ENCODE measurements around the gene NTRK1.

The NTRK1 gene

GRCh38 chr1:156881101-156881500 is 20.4 kb downstream of the NTRK1 start:
- DNase-seq (ENCODE audit: low read depth in 2 of 2), result no peak

- DNase-seq (ENCODE audit: low read depth in 2 of 2), result no peak
These were observed 21.0 kb downstream of the NTRK1 start for GRCh38 chr1:156881663-156882062.

GRCh38 chr1:156882543-156882942 is 21.9 kb downstream of the NTRK1 start:
- DNase-seq (ENCODE audit: low read depth in 2 of 2), result no peak

- DNase-seq (ENCODE audit: low read depth in 2 of 2), result no peak
These were observed 23.3 kb downstream of the NTRK1 start for GRCh38 chr1:156883919-156884318.

GRCh38 chr1:156884560-156885184 is 24.0 kb downstream of the NTRK1 start:
- DNase-seq (ENCODE audit: low read depth in 2 of 2), result no peak

GRCh38 chr1:156885314-156885713 is 24.6 kb downstream of the NTRK1 start:
- DNase-seq (ENCODE audit: low read depth in 2 of 2), result no peak

- no peak for DNase-seq (ENCODE audit: low read depth in 2 of 2)
These were observed 25.3 kb downstream of the NTRK1 start for GRCh38 chr1:156885880-156886355.

- no peak for DNase-seq (ENCODE audit: low read depth in 2 of 2)
These were observed 26.1 kb downstream of the NTRK1 start for GRCh38 chr1:156886583-156887281.

GRCh38 chr1:156887317-156887716 is 26.7 kb downstream of the NTRK1 start:
- DNase-seq (ENCODE audit: low read depth in 2 of 2), result no peak

- DNase-seq (ENCODE audit: low read depth in 2 of 2), result no peak
These were observed 27.1 kb downstream of the NTRK1 start for GRCh38 chr1:156887734-156888133.

GRCh38 chr1:156889802-156890580 is 29.3 kb downstream of the NTRK1 start:
- DNase-seq (ENCODE audit: low read depth in 2 of 2), result peak in 1 of 2 donors; percentile 24

- DNase-seq (ENCODE audit: low read depth in 2 of 2), result peak; percentile 68 to 75
These were observed 31.8 kb downstream of the NTRK1 start for GRCh38 chr1:156892190-156893047.

- DNase-seq (ENCODE audit: low read depth in 2 of 2), result no peak
These were observed 32.6 kb downstream of the NTRK1 start, which contains the start of gene PEAR1 for GRCh38 chr1:156893048-156893953. PEAR1 (plus strand) TSS chr1:156893718; CDS start chr1:156903927, 10,209 bp downstream.

- DNase-seq (ENCODE audit: low read depth in 2 of 2), result no peak
These were observed 33.3 kb downstream of the NTRK1 start for GRCh38 chr1:156894001-156894400.

GRCh38 chr1:156894711-156895454 is 34.2 kb downstream of the NTRK1 start:
- no peak for DNase-seq (ENCODE audit: low read depth in 2 of 2)

- DNase-seq (ENCODE audit: low read depth in 2 of 2), result no peak
These were observed 34.8 kb downstream of the NTRK1 start for GRCh38 chr1:156895455-156895812.

GRCh38 chr1:156895927-156896326 is 35.3 kb downstream of the NTRK1 start:
- no peak for DNase-seq (ENCODE audit: low read depth in 2 of 2)

GRCh38 chr1:156896490-156897033 is 35.9 kb downstream of the NTRK1 start:
- DNase-seq (ENCODE audit: low read depth in 2 of 2), result no peak

GRCh38 chr1:156897078-156897825 is 36.6 kb downstream of the NTRK1 start:
- DNase-seq (ENCODE audit: low read depth in 2 of 2), result no peak

Measured in stimulated activated CD8-positive, alpha-beta memory T cell treated with anti-CD3 and anti-CD28 coated beads, Interleukin-15, amount 100 ng/mL, for 4 hours (primary cell).